Mucosa of rectum (tissue), 2 donors: ENCODE measurements around the gene KCNJ4.

Experiments used
- H3K27ac ChIP-seq, 2 donors: one replicate each; pipeline ENCODE4 v1.7.0; 2013; ENCODE audit warnings: inconsistent platforms in 2 of 2, low read depth in 2 of 2, low read length in 2 of 2
- H3K27me3 ChIP-seq, 2 donors: one replicate each; pipeline ENCODE4 v1.7.0; 2013; ENCODE audit warnings: low read length in 2 of 2; ENCODE audit not compliant: control insufficient read depth in 2 of 2, insufficient read depth in 2 of 2
- H3K36me3 ChIP-seq, 2 donors: one replicate each; pipeline ENCODE4 v1.7.0; 2013; ENCODE audit warnings: low read length in 2 of 2; ENCODE audit not compliant: control insufficient read depth in 2 of 2, insufficient read depth in 2 of 2
- H3K4me1 ChIP-seq, 2 donors: one replicate each; pipeline ENCODE4 v1.7.0; 2013; ENCODE audit warnings: low read length in 2 of 2, mild to moderate bottlenecking in 1 of 2; ENCODE audit not compliant: control insufficient read depth in 2 of 2, insufficient read depth in 2 of 2
- H3K4me3 ChIP-seq, 2 donors: one replicate each; pipeline ENCODE4 v1.7.0; 2013; ENCODE audit warnings: low read length in 2 of 2
- H3K9ac ChIP-seq, 2 donors: one replicate each; pipeline ENCODE4 v1.7.0; 2013; ENCODE audit warnings: low read length in 2 of 2, low read depth in 1 of 2, mild to moderate bottlenecking in 1 of 2
- H3K9me3 ChIP-seq, 2 donors: one replicate each; pipeline ENCODE4 v1.7.0; 2013; ENCODE audit warnings: low read length in 2 of 2; ENCODE audit not compliant: control insufficient read depth in 2 of 2
- donor health status: healthy.
- donor health status: Normal muscosa, but diverticular disease.

The KCNJ4 gene

GRCh38 chr22:38423512-38424503 lies 31.2 kb downstream of the KCNJ4 start:
- Histone ChIP-seq H3K27me3 (no peaks in the 10 kb centered on the region), H3K4me1 (peaks cover 4 to 6% of the 10 kb centered on the region in 2 donors), H3K4me3 (no peak overlapping the region), H3K27ac (peak overlapping the region in 1 of 2 donors; percentile 41), H3K9me3 (no peaks in the 10 kb centered on the region), H3K36me3 (no peaks in the 10 kb centered on the region), H3K9ac (no peak overlapping the region)

- H3K9me3 ChIP-seq, result no peaks in the 10 kb centered on the region
- no peak overlapping the region for H3K27ac ChIP-seq
- H3K4me3 ChIP-seq, result no peak overlapping the region
- no peaks in the 10 kb centered on the region for H3K36me3 ChIP-seq
- H3K27me3 ChIP-seq, result no peaks in the 10 kb centered on the region
- H3K9ac ChIP-seq, result no peak overlapping the region
- H3K4me1 ChIP-seq, result peaks cover 4 to 6% of the 10 kb centered on the region in 2 donors
Measured at GRCh38 chr22:38422611-38423511, 32.1 kb downstream of the KCNJ4 start.

DNA sequence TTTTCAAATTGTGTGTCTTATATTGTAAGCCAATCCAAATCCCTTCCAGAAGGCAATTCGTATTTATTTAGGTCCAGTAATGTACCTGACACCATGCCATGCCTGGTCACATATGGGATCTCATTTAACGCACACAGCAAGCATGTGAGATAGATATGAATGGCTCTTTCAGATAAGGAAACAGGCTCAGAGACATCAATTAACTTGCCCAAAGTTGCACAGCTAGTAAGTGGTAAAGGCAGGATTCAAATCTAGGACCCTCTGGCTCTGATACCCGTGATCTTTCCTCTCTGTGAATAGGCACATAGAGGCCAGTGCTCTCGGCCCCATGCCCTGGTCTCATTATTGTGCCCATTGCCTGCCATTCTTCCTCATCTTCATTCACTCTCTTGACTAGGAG lies 34.3 kb downstream of the KCNJ4 start:
- Histone ChIP-seq H3K27me3 (no peaks in the 10 kb centered on the region), H3K4me1 (peaks cover 4 to 6% of the 10 kb centered on the region in 2 donors), H3K27ac (no peak overlapping the region), H3K4me3 (no peak overlapping the region), H3K9ac (no peak overlapping the region), H3K36me3 (no peaks in the 10 kb centered on the region), H3K9me3 (no peaks in the 10 kb centered on the region)

GRCh38 chr22:38419858-38420160 lies 35.2 kb downstream of the KCNJ4 start:
- Histone ChIP-seq H3K36me3 (no peaks in the 10 kb centered on the region), H3K27ac (no peak overlapping the region), H3K4me3 (no peak overlapping the region), H3K4me1 (peaks cover 4 to 6% of the 10 kb centered on the region in 2 donors), H3K27me3 (no peaks in the 10 kb centered on the region), H3K9me3 (no peaks in the 10 kb centered on the region), H3K9ac (no peak overlapping the region)

- Histone ChIP-seq H3K36me3 (no peaks in the 10 kb centered on the region), H3K27ac (no peak overlapping the region), H3K4me1 (peaks cover 2 to 4% of the 10 kb centered on the region in 2 donors), H3K9ac (no peak overlapping the region), H3K9me3 (no peaks in the 10 kb centered on the region), H3K27me3 (no peaks in the 10 kb centered on the region), H3K4me3 (no peak overlapping the region)
Measured at GRCh38 chr22:38419121-38419857, 35.7 kb downstream of the KCNJ4 start.

- Histone ChIP-seq H3K4me3 (no peak overlapping the region), H3K9me3 (no peaks in the 10 kb centered on the region), H3K36me3 (no peaks in the 10 kb centered on the region), H3K27ac (no peak overlapping the region), H3K4me1 (peaks cover 0 to 3% of the 10 kb centered on the region in 2 donors), H3K9ac (no peak overlapping the region), H3K27me3 (no peaks in the 10 kb centered on the region)
Measured at GRCh38 chr22:38418589-38418988, 36.4 kb downstream of the KCNJ4 start.

- no peaks in the 10 kb centered on the region for H3K27me3 ChIP-seq
- H3K4me1 ChIP-seq, result peaks cover 6 to 7% of the 10 kb centered on the region in 2 donors
- no peaks in the 10 kb centered on the region for H3K9me3 ChIP-seq
- no peak overlapping the region for H3K9ac ChIP-seq
- no peak overlapping the region for H3K4me3 ChIP-seq
- no peak overlapping the region for H3K27ac ChIP-seq
- H3K36me3 ChIP-seq, result no peaks in the 10 kb centered on the region
Measured at GRCh38 chr22:38417252-38418060, 37.5 kb downstream of the KCNJ4 start.

GRCh38 chr22:38416621-38417251 lies 38.3 kb downstream of the KCNJ4 start:
- no peak overlapping the region for H3K9ac ChIP-seq
- H3K4me1 ChIP-seq, result peaks cover 7 to 9% of the 10 kb centered on the region in 2 donors
- no peak overlapping the region for H3K4me3 ChIP-seq
- no peaks in the 10 kb centered on the region for H3K27me3 ChIP-seq
- no peak overlapping the region for H3K27ac ChIP-seq
- H3K36me3 ChIP-seq, result no peaks in the 10 kb centered on the region
- no peaks in the 10 kb centered on the region for H3K9me3 ChIP-seq
